Lower leg skin (tissue), 3 donors: ENCODE measurements around the gene NETO2.

ENCODE experiments used
- CTCF ChIP-seq, 3 donors: fragments of 450-650 bp; IDR thresholded peaks; one replicate each; pipeline ENCODE4 v1.5.1; 2016; ENCODE audit warnings: antibody characterized with exemption in 3 of 3, mild to moderate bottlenecking in 3 of 3, moderate library complexity in 2 of 3
- POLR2A ChIP-seq, 2 donors: fragments of 450-650 bp; IDR thresholded peaks; one replicate each; pipeline ENCODE4 v1.6.1; 2016 to 2017; ENCODE audit warnings: antibody characterized with exemption in 2 of 2, mild to moderate bottlenecking in 1 of 2, moderate library complexity in 1 of 2

- TF ChIP-seq CTCF (IDR thresholded peaks at IDR 0.05) (no peak), POLR2A (IDR thresholded peaks at IDR 0.05) (no peak)
Observed at GRCh38 chr16:47127541-47127940, 16.2 kb downstream of the NETO2 start.
